ENCODE results near the gene ING5.

GRCh38 chr2:241764275-241765241 lies 62.7 kb downstream of the ING5 start:
- TF ChIP-seq CTCF (IDR thresholded peaks at IDR 0.05), result no peak
- TF ChIP-seq POLR2A (IDR thresholded peaks at IDR 0.05), result no peak
